ENCODE results near the gene SPRED1. TPM values are rescaled to one million over a fixed set of nuclear protein-coding genes. Genes with fewer than 3 reads are reported as not detected.
"Not testable (repeated sequence)": the region's sequence is repeated elsewhere in the genome, so short reads cannot be mapped to it uniquely, and the experiment has no call there.

SPRED1 gene
- total RNA-seq, 4 donors from 2014 or later, result 6.1 to 135 (median 26.6) TPM

- no peak for TF ChIP-seq POLR2A (IDR thresholded peaks at IDR 0.05)
- TF ChIP-seq, protein P1, sequence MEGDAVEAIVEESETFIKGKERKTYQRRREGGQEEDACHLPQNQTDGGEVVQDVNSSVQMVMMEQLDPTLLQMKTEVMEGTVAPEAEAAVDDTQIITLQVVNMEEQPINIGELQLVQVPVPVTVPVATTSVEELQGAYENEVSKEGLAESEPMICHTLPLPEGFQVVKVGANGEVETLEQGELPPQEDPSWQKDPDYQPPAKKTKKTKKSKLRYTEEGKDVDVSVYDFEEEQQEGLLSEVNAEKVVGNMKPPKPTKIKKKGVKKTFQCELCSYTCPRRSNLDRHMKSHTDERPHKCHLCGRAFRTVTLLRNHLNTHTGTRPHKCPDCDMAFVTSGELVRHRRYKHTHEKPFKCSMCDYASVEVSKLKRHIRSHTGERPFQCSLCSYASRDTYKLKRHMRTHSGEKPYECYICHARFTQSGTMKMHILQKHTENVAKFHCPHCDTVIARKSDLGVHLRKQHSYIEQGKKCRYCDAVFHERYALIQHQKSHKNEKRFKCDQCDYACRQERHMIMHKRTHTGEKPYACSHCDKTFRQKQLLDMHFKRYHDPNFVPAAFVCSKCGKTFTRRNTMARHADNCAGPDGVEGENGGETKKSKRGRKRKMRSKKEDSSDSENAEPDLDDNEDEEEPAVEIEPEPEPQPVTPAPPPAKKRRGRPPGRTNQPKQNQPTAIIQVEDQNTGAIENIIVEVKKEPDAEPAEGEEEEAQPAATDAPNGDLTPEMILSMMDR (IDR thresholded peaks at IDR 0.05), result no peak
- Histone ChIP-seq H3K27me3 (no peaks in the 10 kb centered on the region), H3K36me3 (no peaks in the 10 kb centered on the region), H3K27ac (no peak overlapping the region), H3K9me3 (no peaks in the 10 kb centered on the region), H3K4me1 (no peaks in the 10 kb centered on the region), H3K4me3 (no peak overlapping the region)
- no peak for DNase-seq
- intact Hi-C loops (cut with DNase I; ENCODE audit: low total_unique reads), result no loop called here
Observed at GRCh38 chr15:38229705-38230310, 22.8 kb upstream of the SPRED1 start.

DNA sequence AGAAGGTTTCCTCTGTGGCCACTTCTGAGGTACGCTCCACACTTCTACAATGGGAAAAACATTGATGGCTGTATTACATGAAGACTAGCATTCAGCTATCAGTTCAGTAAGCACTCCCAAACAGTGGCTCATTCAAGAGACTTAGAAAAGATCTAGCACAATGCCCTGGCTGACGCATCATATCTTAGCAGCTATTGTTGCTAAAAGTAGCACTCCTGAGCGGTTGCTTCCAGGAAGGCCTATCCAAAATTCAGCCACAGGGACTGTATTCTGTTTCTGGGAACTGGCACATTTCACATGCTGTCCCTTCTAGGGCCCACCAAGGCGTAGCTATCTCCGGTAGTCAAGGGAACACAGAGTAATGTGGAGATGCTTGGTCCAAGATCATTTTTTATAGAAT is 21.2 kb upstream of the SPRED1 start:
- Histone ChIP-seq H3K4me3 (no peak overlapping the region), H3K27ac (no peak overlapping the region), H3K36me3 (no peaks in the 10 kb centered on the region), H3K4me1 (no peaks in the 10 kb centered on the region), H3K27me3 (no peaks in the 10 kb centered on the region), H3K9me3 (no peaks in the 10 kb centered on the region)
- TF ChIP-seq, protein P1 (IDR thresholded peaks at IDR 0.05), result no peak
- no peak for TF ChIP-seq POLR2A (IDR thresholded peaks at IDR 0.05)
- no peak for DNase-seq
- intact Hi-C loops (cut with DNase I; ENCODE audit: low total_unique reads), result no loop called here

DNA sequence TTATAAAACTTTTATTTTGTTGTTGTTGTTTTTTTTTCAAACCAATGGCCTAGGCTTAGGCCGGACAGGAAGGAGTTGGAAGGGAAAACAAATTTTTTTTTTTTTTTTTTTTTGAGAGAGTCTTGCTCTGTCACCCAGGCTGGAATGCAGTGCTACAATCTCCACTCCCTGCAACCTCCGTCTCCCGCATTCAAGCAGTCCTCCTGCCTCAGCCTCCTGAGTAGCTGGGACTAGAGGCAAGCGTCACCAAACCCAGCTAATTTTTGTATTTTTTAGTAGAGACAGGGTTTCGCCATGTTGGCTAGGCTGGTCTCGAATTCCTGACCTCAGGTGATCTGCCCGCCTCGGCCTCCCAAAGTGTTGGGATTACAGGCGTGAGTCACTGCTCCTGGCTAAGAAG is 15.6 kb upstream of the SPRED1 start:
- H3K27me3 ChIP-seq; H3K4me1 ChIP-seq; H3K9me3 ChIP-seq; DNase-seq; H3K36me3 ChIP-seq; H3K4me3 ChIP-seq; intact Hi-C loops (cut with DNase I; ENCODE audit: low total_unique reads); H3K27ac ChIP-seq: not testable (repeated sequence)

DNA sequence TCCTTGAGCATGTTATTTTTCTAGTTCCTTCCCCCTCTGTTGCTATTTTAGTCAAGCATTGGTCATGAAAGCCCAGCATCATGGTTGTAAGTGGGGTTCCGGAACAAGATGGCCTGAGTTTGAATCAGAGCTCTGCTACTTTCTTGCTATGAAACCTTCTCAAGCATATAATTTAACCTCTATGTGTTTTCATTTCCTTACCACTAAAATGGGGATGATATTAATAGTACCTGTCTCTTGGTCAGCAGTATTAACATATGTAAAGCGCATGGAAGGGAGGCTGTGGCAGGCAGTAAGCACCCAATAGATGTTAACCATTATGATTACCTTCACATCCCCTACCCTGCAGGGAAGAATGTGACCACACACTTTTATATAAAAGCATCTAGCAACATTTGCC is 14.3 kb upstream of the SPRED1 start:
- no peaks in the 10 kb centered on the region for H3K27me3 ChIP-seq
- no peak overlapping the region for H3K4me3 ChIP-seq
- TF ChIP-seq, protein P1 (IDR thresholded peaks at IDR 0.05), result no peak
- H3K9me3 ChIP-seq, result no peaks in the 10 kb centered on the region
- no peaks in the 10 kb centered on the region for H3K36me3 ChIP-seq
- intact Hi-C loops (cut with DNase I; ENCODE audit: low total_unique reads), result no loop called here
- no peak overlapping the region for H3K27ac ChIP-seq
- no peaks in the 10 kb centered on the region for H3K4me1 ChIP-seq
- no peak for DNase-seq

- Histone ChIP-seq H3K36me3 (no peaks in the 10 kb centered on the region), H3K27ac (no peak overlapping the region), H3K4me3 (no peak overlapping the region), H3K27me3 (no peaks in the 10 kb centered on the region), H3K4me1 (no peaks in the 10 kb centered on the region), H3K9me3 (no peaks in the 10 kb centered on the region)
- intact Hi-C loops (cut with DNase I; ENCODE audit: low total_unique reads), result no loop called here
- TF ChIP-seq, protein P1 (IDR thresholded peaks at IDR 0.05), result no peak
- no peak for TF ChIP-seq POLR2A (IDR thresholded peaks at IDR 0.05)
- DNase-seq, result no peak
Observed at GRCh38 chr15:38242055-38242454, 10.6 kb upstream of the SPRED1 start.
